SU-DHL-6 (cell line): Measurements from ENCODE around the gene GAREM1.

Experiments used
- EZH2phosphoT487 ChIP-seq: fragments of 200-600 bp; sonication (generic), shearing (Covaris generic); conservative IDR thresholded peaks from 2 replicates; pipeline ENCODE4 v1.6.1; 2018; ENCODE audit warnings: mild to moderate bottlenecking, antibody characterized with exemption, low read length, moderate library complexity, mixed read lengths
- TF ChIP-seq, protein P1 (sequence below): fragments of 200-600 bp; sonication (generic); IDR thresholded peaks from one replicate; pipeline ENCODE4 v1.5.1; 2017; ENCODE audit warnings: antibody characterized with exemption, mild to moderate bottlenecking, low read length, moderate library complexity; ENCODE audit not compliant: insufficient read depth, poor library complexity, severe bottlenecking

GRCh38 chr18:32482117-32482516 is 11.4 kb upstream of the GAREM1 start:
- TF ChIP-seq, protein P1, sequence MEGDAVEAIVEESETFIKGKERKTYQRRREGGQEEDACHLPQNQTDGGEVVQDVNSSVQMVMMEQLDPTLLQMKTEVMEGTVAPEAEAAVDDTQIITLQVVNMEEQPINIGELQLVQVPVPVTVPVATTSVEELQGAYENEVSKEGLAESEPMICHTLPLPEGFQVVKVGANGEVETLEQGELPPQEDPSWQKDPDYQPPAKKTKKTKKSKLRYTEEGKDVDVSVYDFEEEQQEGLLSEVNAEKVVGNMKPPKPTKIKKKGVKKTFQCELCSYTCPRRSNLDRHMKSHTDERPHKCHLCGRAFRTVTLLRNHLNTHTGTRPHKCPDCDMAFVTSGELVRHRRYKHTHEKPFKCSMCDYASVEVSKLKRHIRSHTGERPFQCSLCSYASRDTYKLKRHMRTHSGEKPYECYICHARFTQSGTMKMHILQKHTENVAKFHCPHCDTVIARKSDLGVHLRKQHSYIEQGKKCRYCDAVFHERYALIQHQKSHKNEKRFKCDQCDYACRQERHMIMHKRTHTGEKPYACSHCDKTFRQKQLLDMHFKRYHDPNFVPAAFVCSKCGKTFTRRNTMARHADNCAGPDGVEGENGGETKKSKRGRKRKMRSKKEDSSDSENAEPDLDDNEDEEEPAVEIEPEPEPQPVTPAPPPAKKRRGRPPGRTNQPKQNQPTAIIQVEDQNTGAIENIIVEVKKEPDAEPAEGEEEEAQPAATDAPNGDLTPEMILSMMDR, result no peak
- no peak for TF ChIP-seq EZH2phosphoT487
